HG02678 (cell line): ENCODE data around the gene TYW1B.
"Not testable (repeated sequence)": the region's sequence is repeated elsewhere in the genome, so short reads cannot be mapped to it uniquely, and the experiment has no call there.

Experiments
- ATAC-seq: cut with Tn5 transposase; IDR thresholded peaks from one replicate; pipeline ENCODE4 v1.9.1; 2021; ENCODE audit warnings: mild to moderate bottlenecking, moderate library complexity; ENCODE audit not compliant: unreplicated experiment

TYW1B gene

DNA sequence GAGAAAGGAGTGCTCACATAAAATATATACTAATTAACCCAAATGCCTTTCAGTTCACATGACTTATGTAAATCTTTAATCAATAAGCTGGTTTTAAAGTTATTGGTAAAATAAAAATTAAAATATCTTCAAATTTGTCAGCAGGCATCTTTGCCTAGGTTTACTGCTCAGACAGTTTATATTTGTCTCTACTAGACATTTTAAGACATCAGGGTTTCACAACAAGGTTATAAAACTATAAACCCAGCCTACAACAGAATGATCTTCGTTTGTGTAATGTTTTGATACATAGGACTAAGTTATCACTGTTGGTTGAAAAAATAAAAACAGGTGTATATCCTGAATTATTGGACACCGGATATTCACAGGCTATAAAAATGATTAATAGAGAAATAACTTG, 67.4 kb downstream of the TYW1B start:
- no peak for ATAC-seq

- no peak for ATAC-seq
Observed at GRCh38 chr7:72754312-72754711, 73.7 kb downstream of the TYW1B start.

GRCh38 chr7:72753781-72754180, 74.2 kb downstream of the TYW1B start:
- ATAC-seq: no peak

DNA sequence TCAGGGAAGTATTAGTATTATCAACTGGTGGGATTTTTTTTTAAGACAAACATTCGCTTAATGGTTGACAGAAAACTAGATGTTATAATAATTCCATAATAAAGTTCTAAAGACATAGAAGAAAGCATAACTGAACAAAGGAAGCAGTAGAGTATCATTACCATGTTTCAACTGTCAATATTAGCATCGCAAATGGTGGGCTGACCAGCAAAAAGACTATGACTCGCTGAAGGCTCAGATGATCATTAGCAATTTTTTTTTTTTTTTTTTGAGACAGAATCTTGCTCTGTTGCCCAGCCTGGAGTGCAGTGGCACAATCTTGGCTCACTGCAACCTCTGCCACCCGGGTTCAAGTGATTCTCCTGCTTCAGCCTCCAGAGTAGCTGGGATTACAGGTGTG, 74.8 kb downstream of the TYW1B start:
- not testable (repeated sequence) for ATAC-seq

DNA sequence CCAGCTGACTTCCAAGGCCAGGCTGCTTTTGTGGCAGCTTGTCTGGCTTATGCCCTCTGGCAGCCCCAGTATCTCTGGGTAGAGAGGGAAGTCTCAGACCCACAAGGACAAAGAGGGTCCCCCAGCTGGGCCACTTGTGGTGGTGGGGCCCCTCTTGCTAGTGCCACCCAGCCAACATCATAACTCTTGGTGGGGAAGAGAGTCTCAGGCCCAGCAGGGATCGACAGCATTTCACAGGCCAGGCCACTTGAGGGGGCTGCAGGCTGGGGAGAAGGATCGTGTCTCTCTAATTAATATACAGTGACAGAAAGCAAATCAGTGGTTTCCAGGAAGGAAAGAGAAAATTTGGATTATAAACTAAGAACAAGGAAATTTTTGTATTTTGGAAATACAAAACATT, 76.0 kb downstream of the TYW1B start:
- no peak for ATAC-seq

GRCh38 chr7:72751378-72751777, 76.6 kb downstream of the TYW1B start:
- no peak for ATAC-seq

DNA sequence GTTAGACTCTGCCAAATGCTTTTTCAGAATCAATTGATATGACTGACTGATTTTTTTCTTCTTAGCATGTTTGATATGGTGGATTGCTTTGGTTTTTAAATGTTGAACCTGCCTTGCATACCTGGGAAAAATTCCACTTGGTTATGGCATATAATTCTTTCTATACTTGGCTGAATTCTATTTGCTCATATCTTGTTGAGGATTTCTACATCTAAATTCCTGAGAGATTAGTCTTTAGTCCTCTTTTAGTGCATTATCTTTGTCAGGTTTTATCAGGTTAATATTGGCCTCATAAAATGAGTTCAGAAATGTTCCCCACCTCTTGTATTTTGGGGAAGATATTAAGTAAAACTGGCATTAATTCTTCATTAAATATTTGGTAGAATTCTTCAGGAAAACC, 79.4 kb downstream of the TYW1B start:
- not testable (repeated sequence) for ATAC-seq

DNA sequence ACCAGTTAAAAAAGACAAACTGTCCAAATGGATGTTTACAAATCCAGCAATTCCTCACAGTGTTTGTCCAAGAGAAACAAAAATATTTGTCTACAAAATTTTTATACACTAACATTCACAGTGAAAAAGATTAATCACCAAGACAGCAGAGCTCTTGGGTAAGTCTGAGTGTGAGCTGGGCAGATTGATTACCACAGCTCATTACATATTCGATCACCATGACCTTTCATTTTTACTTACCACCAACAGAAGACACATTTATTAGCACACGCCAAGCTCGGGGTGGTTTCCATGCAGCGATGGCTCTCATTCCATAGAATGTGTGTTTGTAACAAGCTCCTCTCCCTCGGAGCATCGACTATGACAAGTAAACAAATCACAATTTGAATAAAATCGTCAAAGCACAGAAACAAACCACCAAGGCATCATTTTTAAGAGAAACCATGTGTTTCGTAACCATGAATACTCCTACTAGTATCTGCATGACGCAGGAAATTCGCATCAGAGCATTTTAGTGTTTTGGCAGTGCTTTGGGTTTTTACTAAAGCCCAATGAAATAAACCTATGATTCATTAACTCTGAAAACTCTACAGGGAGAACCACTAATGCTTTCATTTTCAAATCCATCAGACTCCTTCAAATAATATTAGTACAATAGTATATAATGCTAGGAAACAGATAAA, 83.6 kb downstream of the TYW1B start:
- not testable (repeated sequence) for ATAC-seq

DNA sequence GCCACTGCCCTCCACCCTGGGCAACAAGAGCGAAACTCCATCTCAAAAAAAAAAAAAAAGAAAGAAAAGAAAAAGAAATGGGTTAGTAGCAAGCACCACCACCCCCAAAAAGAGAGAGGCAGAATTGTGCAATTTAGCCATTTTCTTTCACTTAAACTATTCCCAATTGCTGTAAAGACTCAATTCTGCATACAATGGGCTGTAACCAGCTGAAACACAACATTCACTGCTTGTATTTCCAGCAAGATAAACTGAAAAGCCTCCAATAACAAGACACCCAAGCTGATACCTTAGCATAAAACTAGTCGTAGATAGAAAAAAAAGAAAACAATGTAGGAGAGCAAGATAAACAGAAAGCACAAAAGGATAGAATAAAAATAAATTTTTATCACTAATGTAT, 84.2 kb downstream of the TYW1B start:
- ATAC-seq: not testable (repeated sequence)

DNA sequence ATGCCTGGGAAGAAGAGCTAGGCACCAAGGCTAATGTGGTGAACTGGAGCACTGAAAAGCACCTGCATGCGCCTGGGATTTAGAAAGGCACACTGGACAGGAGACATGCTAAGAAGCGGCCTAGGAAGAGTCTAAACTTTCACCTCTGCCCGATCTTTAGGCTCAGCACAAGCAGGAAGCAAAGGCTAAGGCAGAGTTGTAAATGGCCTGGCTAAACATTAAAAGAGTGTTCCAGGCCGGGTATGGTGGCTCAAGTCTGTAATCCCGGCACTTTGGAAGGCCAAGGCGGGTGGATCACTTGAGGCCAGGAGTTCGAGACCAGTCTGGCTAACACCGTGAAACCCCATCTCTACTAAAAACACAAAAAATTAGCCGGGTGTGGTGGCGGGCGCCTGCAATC, 88.3 kb downstream of the TYW1B start:
- ATAC-seq: not testable (repeated sequence)

DNA sequence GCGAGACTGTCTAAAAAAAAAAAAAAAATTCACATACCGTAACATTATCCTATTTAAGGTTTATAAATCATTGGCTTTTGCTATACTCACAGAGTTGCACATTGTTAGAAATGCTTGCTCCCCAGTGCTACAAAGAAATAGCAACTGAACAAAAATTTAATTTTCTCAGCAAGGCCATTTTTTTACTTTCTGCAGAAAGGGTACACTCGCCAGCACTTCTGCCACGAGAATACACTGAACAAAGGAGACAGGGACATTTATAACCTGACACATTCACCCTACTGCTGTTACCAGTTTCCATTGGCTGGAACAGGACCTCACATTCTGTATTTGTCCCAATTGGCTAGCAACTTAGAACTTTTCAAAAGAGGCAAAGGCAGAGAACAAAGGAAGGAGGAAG, 92.1 kb downstream of the TYW1B start:
- ATAC-seq: not testable (repeated sequence)

- ATAC-seq: not testable (repeated sequence)
Observed at GRCh38 chr7:72730815-72731214, 97.2 kb downstream of the TYW1B start.

GRCh38 chr7:72730384-72730783, 97.6 kb downstream of the TYW1B start:
- not testable (repeated sequence) for ATAC-seq

DNA sequence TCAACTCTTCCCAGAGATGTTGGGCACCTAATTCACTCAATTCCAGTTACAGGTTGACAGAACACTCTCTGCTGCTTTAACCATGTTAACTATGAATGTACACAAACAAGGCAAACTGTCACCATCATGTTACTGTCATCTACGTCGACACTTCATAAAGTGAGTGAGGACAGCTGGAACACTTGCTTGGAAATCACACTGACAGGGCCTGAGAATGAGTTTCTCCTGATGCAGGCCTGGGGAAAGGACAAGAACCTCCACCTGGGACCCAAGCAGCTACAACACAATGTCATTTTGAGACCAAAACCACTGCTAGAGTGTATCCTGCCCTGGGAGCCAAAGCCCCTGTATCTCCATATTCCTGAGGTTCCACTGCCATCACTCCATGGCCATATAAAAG, 98.9 kb downstream of the TYW1B start:
- not testable (repeated sequence) for ATAC-seq

DNA sequence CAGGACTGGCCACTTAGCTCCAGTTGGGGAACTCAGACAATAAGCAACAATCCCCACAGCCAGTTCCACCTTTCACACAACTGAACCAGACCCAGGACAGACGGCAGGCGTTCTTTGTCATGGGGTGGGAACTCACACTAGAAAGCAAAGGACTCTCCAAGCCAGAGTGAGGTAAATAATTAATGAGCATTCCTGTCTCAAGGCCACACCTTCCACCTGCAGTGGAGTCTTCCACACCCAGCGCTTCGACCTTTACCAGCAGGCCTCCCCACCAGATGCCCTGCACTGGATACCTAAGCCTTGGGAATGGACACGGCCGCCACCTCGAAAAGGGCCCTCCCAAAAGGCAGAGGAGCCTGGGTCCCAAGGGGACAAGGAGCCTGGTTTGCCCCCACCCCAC, 105.3 kb downstream of the TYW1B start:
- not testable (repeated sequence) for ATAC-seq

- ATAC-seq: not testable (repeated sequence)
Observed at GRCh38 chr7:72720890-72721289, 107.1 kb downstream of the TYW1B start.

GRCh38 chr7:72717252-72717774, 110.7 kb downstream of the TYW1B start:
- not testable (repeated sequence) for ATAC-seq

DNA sequence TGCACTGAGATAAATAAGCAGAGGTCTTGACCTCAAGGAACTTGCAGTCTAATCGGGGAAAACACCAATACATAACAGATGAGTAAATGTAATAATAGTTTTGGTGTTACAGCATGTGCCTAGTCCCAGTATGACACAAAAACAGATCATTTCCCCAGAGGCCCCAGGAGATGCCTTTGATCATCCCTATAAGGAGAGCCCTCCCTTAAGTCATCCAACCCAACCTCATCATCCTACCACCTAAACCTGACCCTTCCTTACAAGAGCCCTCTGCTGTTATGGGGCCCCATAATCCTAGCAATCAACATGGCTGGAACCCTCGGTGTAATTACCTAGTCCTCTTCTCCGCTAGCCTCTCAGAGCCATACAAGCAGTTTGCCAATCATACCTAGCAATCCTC, 116.1 kb downstream of the TYW1B start:
- ATAC-seq: not testable (repeated sequence)

GRCh38 chr7:72710983-72711382, 117.0 kb downstream of the TYW1B start:
- no peak for ATAC-seq

GRCh38 chr7:72709909-72710308, 118.1 kb downstream of the TYW1B start:
- no peak for ATAC-seq

DNA sequence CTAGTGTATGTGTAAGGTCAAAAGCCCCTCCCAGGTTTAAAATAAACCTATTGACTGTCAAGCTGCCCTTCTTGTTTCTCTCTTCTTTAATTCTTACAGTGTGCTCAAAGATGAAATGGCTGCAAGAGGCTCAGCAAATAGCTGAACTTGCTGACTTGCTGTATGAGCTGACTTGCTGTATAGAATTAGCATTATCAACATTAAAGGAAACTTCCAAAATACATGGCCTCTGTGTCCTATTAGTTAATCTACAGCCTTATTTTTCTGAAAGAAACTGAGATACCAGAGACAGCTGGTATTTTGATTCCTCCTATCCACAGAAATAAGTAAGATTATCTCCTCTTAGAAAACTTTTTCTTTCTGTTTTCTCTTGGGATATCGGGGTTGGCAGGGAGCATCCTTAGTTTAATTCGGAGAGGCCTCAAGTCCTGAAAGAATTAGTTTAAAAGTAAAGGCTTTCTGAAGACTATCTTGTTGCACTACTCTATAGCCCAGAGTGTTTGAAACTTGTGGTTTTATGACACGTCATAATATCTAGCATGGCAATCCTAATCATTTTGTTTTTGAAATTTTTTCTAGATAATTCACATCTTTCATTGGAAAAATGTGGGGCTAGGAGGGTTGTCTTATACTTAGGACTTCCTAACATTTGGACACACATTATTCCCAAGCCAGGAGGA, 119.5 kb downstream of the TYW1B start:
- not testable (repeated sequence) for ATAC-seq

DNA sequence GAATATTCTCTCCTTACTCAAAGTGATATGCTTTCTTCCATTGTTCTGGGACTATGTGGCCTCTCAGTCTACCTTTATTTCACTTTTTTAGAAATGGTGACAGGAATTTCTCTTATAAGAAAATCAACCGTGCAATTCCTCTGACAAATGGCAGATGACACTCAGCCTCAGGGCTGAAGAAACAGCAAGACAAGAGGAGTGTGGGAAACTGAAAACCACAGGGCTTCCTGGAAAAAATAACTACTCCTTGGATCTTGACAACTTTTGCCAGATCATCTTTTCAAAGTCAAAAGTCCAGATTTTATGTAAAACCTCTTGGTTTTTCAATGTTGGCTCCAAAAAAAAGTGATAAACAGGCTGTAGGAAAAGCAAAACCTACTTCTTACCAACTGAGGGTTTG, 121.5 kb downstream of the TYW1B start:
- no peak for ATAC-seq
